Measurements from ENCODE around the gene MAP7D3. TPM values are rescaled to one million over a fixed set of nuclear protein-coding genes. Genes with fewer than 3 reads are reported as not detected.

The MAP7D3 gene
- total and polyA plus RNA-seq, 2 of the 8 experiments (the other 6 are each of a cell fraction or from before 2014, with no cell fraction given), result 4.8 to 19.6 TPM

DNA sequence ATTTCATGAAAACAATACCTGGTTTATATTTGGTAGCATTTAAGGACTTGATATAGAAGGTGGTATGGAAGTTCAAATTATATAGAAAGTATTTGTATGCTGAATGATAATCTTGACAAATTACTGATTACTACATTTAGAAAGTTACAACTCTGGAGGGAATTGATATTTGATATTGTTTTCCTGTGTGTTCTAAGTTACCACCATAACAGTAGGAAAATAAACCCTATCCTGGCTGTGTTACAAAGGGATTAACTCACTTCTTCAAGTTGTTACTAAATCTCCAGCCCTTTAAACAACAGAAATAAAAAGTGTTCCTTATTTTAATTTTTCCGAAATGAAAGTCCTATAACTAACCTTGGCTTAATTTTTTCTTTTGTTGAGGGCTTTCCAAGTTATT lies 67.3 kb downstream of the MAP7D3 start:
- H2BK12ac ChIP-seq (ENCODE audit: low read depth, low read length), result no peak overlapping the region
- no peak overlapping the region for H2BK120ac ChIP-seq (replicated peaks; ENCODE audit: low read depth, low read length)
- H3K4me2 ChIP-seq (ENCODE audit: insufficient read depth in 1 of 2, low read depth in 2 of 2, low read length in 2 of 2), result no peak overlapping the region
- H3K79me1 ChIP-seq (ENCODE audit: low read depth, low read length), result no peaks in the 10 kb centered on the region
- no peak overlapping the region for H3K9ac ChIP-seq (replicated peaks in 1 of 4; ENCODE audit: extremely low read depth in 1 of 4, low read depth in 3 of 4, low read length in 3 of 4)
- H4K5ac ChIP-seq (ENCODE audit: insufficient read length, low read depth, low read length), result no peak overlapping the region
- H2AFZ ChIP-seq (ENCODE audit: low read length), result no peak overlapping the region
- no peaks in the 10 kb centered on the region for H3K9me3 ChIP-seq (ENCODE audit: insufficient read depth in 2 of 2, low read depth in 1 of 2, low read length in 1 of 2)
- H3K79me2 ChIP-seq (ENCODE audit: control insufficient read depth in 1 of 2, insufficient read depth in 2 of 2, low read length in 2 of 2), result no peaks in the 10 kb centered on the region
- no peak overlapping the region for H3K56ac ChIP-seq (replicated peaks; ENCODE audit: insufficient read length, low read depth, low read length)
- no peak overlapping the region for H2BK15ac ChIP-seq (ENCODE audit: low read length)
- no peak overlapping the region for H3K23ac ChIP-seq (ENCODE audit: insufficient read length)
- FAIRE-seq (no peak), DNase-seq (ENCODE audit: low read depth in 1 of 2, low spot score in 2 of 2) (no peak)
- H3K4me3 ChIP-seq (ENCODE audit: extremely low read depth in 1 of 4, insufficient read depth in 2 of 4, low read depth in 3 of 4, low read length in 4 of 4), result no peak overlapping the region
- no peaks in the 10 kb centered on the region for H3K4me1 ChIP-seq (replicated peaks in 1 of 4; ENCODE audit: control insufficient read depth in 3 of 4, insufficient read depth in 4 of 4, low read length in 3 of 4)
- CTCF ChIA-PET (ENCODE audit: partially characterized antibody), result interaction anchor here (0.6 kb wide), 1 partner anchor 85 kb away, joined by 3 read pairs; no protein-coding TSS in a partner anchor
- H4K20me1 ChIP-seq (replicated peaks in 1 of 2; ENCODE audit: control insufficient read depth in 1 of 2, insufficient read depth in 2 of 2, low read length in 2 of 2), result peaks cover 0 to 2% of the 10 kb centered on the region in 2 experiments
- no peak overlapping the region for H3K27ac ChIP-seq (ENCODE audit: low read depth, low read length)
- WGBS, 2 experiments (ENCODE audit: extremely low coverage in 1 of 2, insufficient coverage in 1 of 2, insufficient read length in 1 of 2, insufficient replicate concordance in 2 of 2, low coverage in 1 of 2, low lambda C conversion rate in 2 of 2, missing lambda C conversion rate in 1 of 2), result 73% methylated on average over 1 of the region's 1 CpG; no CpG with 5 or more reads in 1 of the 2 experiments
- no peaks in the 10 kb centered on the region for H3K27me3 ChIP-seq (replicated peaks in 1 of 4; ENCODE audit: control insufficient read depth in 3 of 4, extremely low read depth in 1 of 4, insufficient read depth in 3 of 4, low read length in 3 of 4)
- no peak overlapping the region for H2BK5ac ChIP-seq (ENCODE audit: low read depth, low read length)
- H2BK20ac ChIP-seq (ENCODE audit: low read length), result no peak overlapping the region
- no peak overlapping the region for H4K8ac ChIP-seq (ENCODE audit: extremely low read depth, insufficient read depth, low read length)
- no peak overlapping the region for H3K18ac ChIP-seq (ENCODE audit: extremely low read depth, low read length)
- H2AK5ac ChIP-seq (ENCODE audit: low read depth, low read length), result no peak overlapping the region
- no peak overlapping the region for H4K91ac ChIP-seq (replicated peaks; ENCODE audit: insufficient read length, low read length)
- H3K23me2 ChIP-seq (ENCODE audit: low read depth, low read length), result no peaks in the 10 kb centered on the region
- POLR2A ChIA-PET (ENCODE audit: partially characterized antibody), result no interaction called here
- H3K14ac ChIP-seq (ENCODE audit: insufficient read length), result no peak overlapping the region
- H3K4ac ChIP-seq (replicated peaks; ENCODE audit: insufficient read length, low read depth, low read length), result no peak overlapping the region
- H3K36me3 ChIP-seq (ENCODE audit: control insufficient read depth in 2 of 4, insufficient read depth in 4 of 4, low read length in 3 of 4), result no peaks in the 10 kb centered on the region
- TF ChIP-seq, protein P1, sequence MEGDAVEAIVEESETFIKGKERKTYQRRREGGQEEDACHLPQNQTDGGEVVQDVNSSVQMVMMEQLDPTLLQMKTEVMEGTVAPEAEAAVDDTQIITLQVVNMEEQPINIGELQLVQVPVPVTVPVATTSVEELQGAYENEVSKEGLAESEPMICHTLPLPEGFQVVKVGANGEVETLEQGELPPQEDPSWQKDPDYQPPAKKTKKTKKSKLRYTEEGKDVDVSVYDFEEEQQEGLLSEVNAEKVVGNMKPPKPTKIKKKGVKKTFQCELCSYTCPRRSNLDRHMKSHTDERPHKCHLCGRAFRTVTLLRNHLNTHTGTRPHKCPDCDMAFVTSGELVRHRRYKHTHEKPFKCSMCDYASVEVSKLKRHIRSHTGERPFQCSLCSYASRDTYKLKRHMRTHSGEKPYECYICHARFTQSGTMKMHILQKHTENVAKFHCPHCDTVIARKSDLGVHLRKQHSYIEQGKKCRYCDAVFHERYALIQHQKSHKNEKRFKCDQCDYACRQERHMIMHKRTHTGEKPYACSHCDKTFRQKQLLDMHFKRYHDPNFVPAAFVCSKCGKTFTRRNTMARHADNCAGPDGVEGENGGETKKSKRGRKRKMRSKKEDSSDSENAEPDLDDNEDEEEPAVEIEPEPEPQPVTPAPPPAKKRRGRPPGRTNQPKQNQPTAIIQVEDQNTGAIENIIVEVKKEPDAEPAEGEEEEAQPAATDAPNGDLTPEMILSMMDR (IDR thresholded peaks at IDR 0.05; ENCODE audit: control extremely low read depth in 1 of 3, insufficient read depth in 1 of 3, low read depth in 1 of 3, low read length in 3 of 3), result no peak
- TF ChIP-seq SIX5 (IDR thresholded peaks at IDR 0.05; ENCODE audit: low read depth, low read length) (no peak), SIRT6 (IDR thresholded peaks at IDR 0.05; ENCODE audit: low read length) (no peak), RBBP5 (IDR thresholded peaks at IDR 0.05; ENCODE audit: borderline replicate concordance, low read depth, low read length) (no peak), SUZ12 (IDR thresholded peaks at IDR 0.05; ENCODE audit: low read length) (no peak), TBP (IDR thresholded peaks at IDR 0.05; ENCODE audit: low read depth, low read length) (no peak), POU5F1 (IDR thresholded peaks at IDR 0.05; ENCODE audit: low read depth, low read length) (no peak), RAD21 (IDR thresholded peaks at IDR 0.05 in 1 of 2, conservative IDR thresholded peaks at IDR 0.05 in 1 of 2; ENCODE audit: low read depth in 2 of 2, low read length in 2 of 2) (no peak), POLR2AphosphoS5 (IDR thresholded peaks at IDR 0.05; ENCODE audit: low read depth, low read length) (no peak), CBX5 (IDR thresholded peaks at IDR 0.05; ENCODE audit: low read depth, low read length) (no peak)
- TF ChIP-seq, protein P2, sequence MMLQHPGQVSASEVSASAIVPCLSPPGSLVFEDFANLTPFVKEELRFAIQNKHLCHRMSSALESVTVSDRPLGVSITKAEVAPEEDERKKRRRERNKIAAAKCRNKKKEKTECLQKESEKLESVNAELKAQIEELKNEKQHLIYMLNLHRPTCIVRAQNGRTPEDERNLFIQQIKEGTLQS (IDR thresholded peaks at IDR 0.05; ENCODE audit: insufficient read depth, low read depth, low read length), result no peak
